ENCODE data around the gene TBX19.

The TBX19 gene

GRCh38 chr1:168360151-168361021 is 79.7 kb downstream of the TBX19 start:
- DNase-seq, result peak in 1 of 2 donors; percentile 27

- no peak for DNase-seq
Measured at GRCh38 chr1:168361252-168361651, 80.6 kb downstream of the TBX19 start.

GRCh38 chr1:168362991-168363390 is 82.3 kb downstream of the TBX19 start:
- peak; percentile 20 to 33 for DNase-seq
